Astrocyte (in vitro differentiated cells and primary cell): ENCODE results near the gene TSPAN15.

ENCODE experiments used
- EZH2 ChIP-seq: IDR thresholded peaks from 2 replicates; pipeline ENCODE4 v1.6.1; 2012; ENCODE audit warnings: mild to moderate bottlenecking, low read length, inconsistent platforms; ENCODE audit not compliant: insufficient read depth
- TF ChIP-seq, protein P1 (sequence below): IDR thresholded peaks from 2 replicates; pipeline ENCODE4 v1.5.1; 2011; ENCODE audit warnings: low read depth, mild to moderate bottlenecking, inconsistent platforms, low read length, moderate library complexity; ENCODE audit not compliant: insufficient read depth

DNA sequence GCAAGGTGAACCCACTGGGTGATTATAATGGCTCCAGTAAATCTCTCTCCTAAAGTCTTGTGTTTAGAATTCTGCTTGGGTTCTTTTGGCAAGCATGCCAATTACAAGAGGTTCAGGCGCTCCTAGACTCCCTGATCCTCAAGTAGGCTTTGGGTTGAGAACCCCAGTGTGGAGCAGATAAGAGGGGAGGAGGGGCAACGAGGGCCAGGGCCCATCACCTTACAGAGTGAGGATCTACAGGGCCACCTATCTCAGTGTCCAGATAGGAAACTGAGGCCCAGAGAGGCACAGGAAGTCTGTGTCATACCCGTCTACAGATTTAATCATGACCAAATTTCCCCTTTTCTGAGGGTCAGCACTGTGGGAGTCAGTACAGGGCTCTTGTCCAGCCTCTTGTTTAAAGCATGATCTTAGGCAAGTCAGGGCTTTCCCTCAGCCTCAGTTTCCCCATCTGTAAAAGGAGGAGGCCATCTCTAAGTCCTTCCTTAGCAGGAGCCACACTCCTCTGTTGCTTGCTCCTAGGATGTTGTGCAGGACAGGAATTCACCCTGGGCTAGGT, 39.0 kb upstream of the TSPAN15 start:
- TF ChIP-seq, protein P1, sequence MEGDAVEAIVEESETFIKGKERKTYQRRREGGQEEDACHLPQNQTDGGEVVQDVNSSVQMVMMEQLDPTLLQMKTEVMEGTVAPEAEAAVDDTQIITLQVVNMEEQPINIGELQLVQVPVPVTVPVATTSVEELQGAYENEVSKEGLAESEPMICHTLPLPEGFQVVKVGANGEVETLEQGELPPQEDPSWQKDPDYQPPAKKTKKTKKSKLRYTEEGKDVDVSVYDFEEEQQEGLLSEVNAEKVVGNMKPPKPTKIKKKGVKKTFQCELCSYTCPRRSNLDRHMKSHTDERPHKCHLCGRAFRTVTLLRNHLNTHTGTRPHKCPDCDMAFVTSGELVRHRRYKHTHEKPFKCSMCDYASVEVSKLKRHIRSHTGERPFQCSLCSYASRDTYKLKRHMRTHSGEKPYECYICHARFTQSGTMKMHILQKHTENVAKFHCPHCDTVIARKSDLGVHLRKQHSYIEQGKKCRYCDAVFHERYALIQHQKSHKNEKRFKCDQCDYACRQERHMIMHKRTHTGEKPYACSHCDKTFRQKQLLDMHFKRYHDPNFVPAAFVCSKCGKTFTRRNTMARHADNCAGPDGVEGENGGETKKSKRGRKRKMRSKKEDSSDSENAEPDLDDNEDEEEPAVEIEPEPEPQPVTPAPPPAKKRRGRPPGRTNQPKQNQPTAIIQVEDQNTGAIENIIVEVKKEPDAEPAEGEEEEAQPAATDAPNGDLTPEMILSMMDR = no peak
- no peak for TF ChIP-seq EZH2
